Sigmoid colon (tissue), 7 donors: ENCODE data around the gene TMEM143. TPM values are rescaled to one million over a fixed set of nuclear protein-coding genes. Genes with fewer than 3 reads are reported as not detected.

ENCODE experiments used
- DNase-seq: peaks from one replicate; pipeline ENCODE4 v3.0.0-alpha.2; 2019
- H3K27ac ChIP-seq, 4 donors: fragments of 200-600 bp; sonication (generic); one replicate each; pipeline ENCODE4 v1.5.1; 2016 to 2019; ENCODE audit warnings: mild to moderate bottlenecking in 1 of 4
- H3K27me3 ChIP-seq, 3 donors: fragments of 200-600 bp; sonication (generic); one replicate each; pipeline ENCODE4 v1.5.1; 2019; ENCODE audit warnings: mild to moderate bottlenecking in 1 of 3
- H3K36me3 ChIP-seq, 4 donors: fragments of 200-600 bp; sonication (generic); one replicate each; pipeline ENCODE4 v1.5.1; 2016 to 2019
- H3K4me1 ChIP-seq, 4 donors: fragments of 200-600 bp; sonication (generic); one replicate each; pipeline ENCODE4 v1.5.1; 2017 to 2019
- H3K4me3 ChIP-seq, 4 donors: fragments of 200-600 bp; sonication (generic); one replicate each; pipeline ENCODE4 v1.5.1; 2017 to 2019; ENCODE audit warnings: mild to moderate bottlenecking in 2 of 4, moderate library complexity in 1 of 4
- H3K9me3 ChIP-seq, 4 donors: fragments of 200-600 bp in 3 of 4; sonication (generic) in 3 of 4; one replicate each; pipeline versions ENCODE4 v1.5.1 to v1.6.1; 2013 to 2019
- CTCF ChIP-seq, 4 experiments: fragments of 450-650 bp in 3 of 4; fragments of 200-600 bp in 1 of 4; IDR thresholded peaks; one replicate each; pipeline ENCODE4 v1.5.1; 2016 to 2019; ENCODE audit warnings: antibody characterized with exemption in 4 of 4, mild to moderate bottlenecking in 3 of 4, moderate library complexity in 2 of 4
- EP300 ChIP-seq, 4 donors: sonication (generic); formaldehyde crosslinking; IDR thresholded peaks; one replicate each; pipeline ENCODE4 v1.6.1; 2017; ENCODE audit warnings: antibody characterized with exemption in 4 of 4
- POLR2A ChIP-seq, 2 donors: fragments of 450-650 bp; IDR thresholded peaks; one replicate each; pipeline ENCODE4 v1.6.1; 2016; ENCODE audit warnings: antibody characterized with exemption in 2 of 2, mild to moderate bottlenecking in 2 of 2, moderate library complexity in 2 of 2
- POLR2AphosphoS5 ChIP-seq, 4 donors: sonication (generic); formaldehyde crosslinking; IDR thresholded peaks; one replicate each; pipeline ENCODE4 v1.6.1; 2017; ENCODE audit warnings: antibody characterized with exemption in 4 of 4
- WGBS, 2 donors: extraction: QIAGEN DNeasy Blood & Tissue Kit; methylation state at CpG; one replicate each; pipeline ENCODE4 v1.1.7; 2013; 5-methylcytosine and 5-hydroxymethylcytosine counted together
- intact Hi-C: fragments of 100-400 bp; cut with DNase I; formaldehyde crosslinking; loops from one replicate; pipeline ENCODE4 v1.15.1; 2023
- polyA plus RNA-seq, 3 donors: library from polyadenylated mRNA; stranded (reverse); fragments of 200-250 nt; gene quantifications; one replicate each; pipeline ENCODE4 v1.2.3, GENCODE V29; 2013
- total RNA-seq, 4 donors: library from RNA; depleted of rRNA; stranded (reverse); fragments of >200 nt; gene quantifications; one replicate each; pipeline ENCODE4 v1.1.0, GENCODE V29; 2016
- donor health status: healthy with polysubstance abuse.
- donor health status: Bipolar disorder and iron deficiency.
- donor health status: healthy.

Gene TMEM143
- total and polyA plus RNA-seq, 7 donors = 4.2 to 8.9 (median 6.8) TPM

- H3K4me3 ChIP-seq = no peak overlapping the region
- H3K9me3 ChIP-seq = no peaks in the 10 kb centered on the region
- H3K36me3 ChIP-seq = no peaks in the 10 kb centered on the region
- peaks cover 0 to 31% (median 26%) of the 10 kb centered on the region in 4 donors for H3K4me1 ChIP-seq
- no peak overlapping the region for H3K27ac ChIP-seq
- no peak for TF ChIP-seq EP300 (IDR thresholded peaks at IDR 0.05)
- no peak for TF ChIP-seq CTCF (IDR thresholded peaks at IDR 0.05)
- no peak for TF ChIP-seq POLR2A (IDR thresholded peaks at IDR 0.05)
- no peak for TF ChIP-seq POLR2AphosphoS5 (IDR thresholded peaks at IDR 0.05)
- intact Hi-C loops = no loop called here
- WGBS, 2 donors = 42 to 53% methylated on average over 2 of the region's 2 CpGs
- peaks cover 45 to 73% (median 67%) of the 10 kb centered on the region in 3 donors for H3K27me3 ChIP-seq
- no peak for DNase-seq
Measured at GRCh38 chr19:48396824-48397176, 33.1 kb upstream of the TMEM143 start.

DNA sequence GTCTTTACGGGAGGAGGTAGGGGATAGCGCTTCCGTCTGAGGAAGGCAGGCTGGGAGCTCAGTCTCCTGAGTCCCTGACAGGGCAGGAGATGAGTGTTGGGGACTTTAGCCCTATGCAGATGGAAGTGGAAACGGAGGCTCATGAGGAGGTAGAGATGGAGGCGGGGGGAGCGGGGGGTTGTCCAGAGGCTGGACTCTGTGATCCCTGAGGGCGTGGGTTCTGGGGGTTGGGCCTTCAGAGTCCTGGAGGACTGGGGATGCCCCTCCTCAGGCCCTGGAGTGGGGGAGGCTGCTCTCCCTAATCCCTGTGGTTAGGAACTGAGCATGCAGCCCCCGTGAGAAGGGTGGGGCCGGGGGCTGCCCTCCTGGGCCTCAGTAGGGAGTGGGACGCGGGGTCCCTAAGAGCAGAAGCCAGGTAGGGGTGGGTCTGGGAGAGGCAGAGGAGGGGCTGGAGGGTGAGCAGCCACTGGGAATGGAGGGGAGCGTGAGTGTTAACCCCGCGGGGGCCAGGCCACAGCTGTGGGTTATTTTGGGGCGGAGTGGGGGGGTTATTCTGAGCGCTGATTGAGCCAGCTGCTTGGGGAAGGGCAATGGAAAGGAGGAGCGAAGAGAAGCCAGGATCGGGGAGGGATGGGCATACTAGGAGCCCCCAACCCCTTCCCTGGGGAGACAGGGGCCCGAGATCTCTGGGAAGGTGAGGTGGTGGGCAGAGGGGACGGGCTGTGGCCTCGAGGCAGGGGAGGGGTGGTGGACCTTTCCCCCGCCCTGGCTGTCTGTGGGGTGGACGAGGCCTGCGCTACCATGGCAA, 32.5 kb upstream of the TMEM143 start:
- no peak for TF ChIP-seq CTCF (IDR thresholded peaks at IDR 0.05)
- TF ChIP-seq POLR2AphosphoS5 (IDR thresholded peaks at IDR 0.05) = no peak
- no peak for TF ChIP-seq POLR2A (IDR thresholded peaks at IDR 0.05)
- 33 to 50% methylated on average over 24 of the region's 24 CpGs for WGBS, 2 donors
- intact Hi-C loops = no loop called here
- Histone ChIP-seq H3K27ac (no peak overlapping the region), H3K9me3 (no peaks in the 10 kb centered on the region), H3K4me3 (no peak overlapping the region), H3K27me3 (peaks cover 45 to 73% (median 67%) of the 10 kb centered on the region in 3 donors), H3K4me1 (peaks cover 0 to 33% (median 26%) of the 10 kb centered on the region in 4 donors), H3K36me3 (no peaks in the 10 kb centered on the region)
- DNase-seq = no peak

- TF ChIP-seq EP300 (IDR thresholded peaks at IDR 0.05) = no peak
- no peak for TF ChIP-seq POLR2AphosphoS5 (IDR thresholded peaks at IDR 0.05)
- TF ChIP-seq POLR2A (IDR thresholded peaks at IDR 0.05) = no peak
- TF ChIP-seq CTCF (IDR thresholded peaks at IDR 0.05) = no peak
- H3K9me3 ChIP-seq = no peaks in the 10 kb centered on the region
- H3K27me3 ChIP-seq = peaks cover 45 to 73% (median 67%) of the 10 kb centered on the region in 3 donors
- no peaks in the 10 kb centered on the region for H3K36me3 ChIP-seq
- whole genome bisulfite sequencing, 2 donors = 23 to 36% methylated on average over 9 of the region's 9 CpGs
- DNase-seq = no peak
- H3K4me3 ChIP-seq = no peak overlapping the region
- H3K4me1 ChIP-seq = peaks cover 0 to 34% (median 26%) of the 10 kb centered on the region in 4 donors
- intact Hi-C loops = no loop called here
- no peak overlapping the region for H3K27ac ChIP-seq
Measured at GRCh38 chr19:48395499-48395898, 31.8 kb upstream of the TMEM143 start.

- Histone ChIP-seq H3K27me3 (peaks cover 45 to 73% (median 67%) of the 10 kb centered on the region in 3 donors), H3K4me1 (peaks cover 0 to 38% (median 29%) of the 10 kb centered on the region in 4 donors), H3K36me3 (no peaks in the 10 kb centered on the region), H3K9me3 (no peaks in the 10 kb centered on the region), H3K4me3 (no peak overlapping the region), H3K27ac (no peak overlapping the region)
- 10 to 13% methylated on average over 6 of the region's 6 CpGs for WGBS, 2 donors
- no peak for DNase-seq
- TF ChIP-seq CTCF (IDR thresholded peaks at IDR 0.05) = no peak
- TF ChIP-seq POLR2A (IDR thresholded peaks at IDR 0.05) = no peak
- TF ChIP-seq POLR2AphosphoS5 (IDR thresholded peaks at IDR 0.05) = no peak
- intact Hi-C loops = no loop called here
Measured at GRCh38 chr19:48395170-48395455, 31.4 kb upstream of the TMEM143 start.
